Middle frontal gyrus (tissue), 1 donor: ENCODE measurements around the gene POLR1A.

Experiments
- DNase-seq: peaks from one replicate; pipeline ENCODE4 v3.0.0-alpha.2; 2015; ENCODE audit warnings: low spot score; ENCODE audit errors: extremely low spot score

The POLR1A gene

DNA sequence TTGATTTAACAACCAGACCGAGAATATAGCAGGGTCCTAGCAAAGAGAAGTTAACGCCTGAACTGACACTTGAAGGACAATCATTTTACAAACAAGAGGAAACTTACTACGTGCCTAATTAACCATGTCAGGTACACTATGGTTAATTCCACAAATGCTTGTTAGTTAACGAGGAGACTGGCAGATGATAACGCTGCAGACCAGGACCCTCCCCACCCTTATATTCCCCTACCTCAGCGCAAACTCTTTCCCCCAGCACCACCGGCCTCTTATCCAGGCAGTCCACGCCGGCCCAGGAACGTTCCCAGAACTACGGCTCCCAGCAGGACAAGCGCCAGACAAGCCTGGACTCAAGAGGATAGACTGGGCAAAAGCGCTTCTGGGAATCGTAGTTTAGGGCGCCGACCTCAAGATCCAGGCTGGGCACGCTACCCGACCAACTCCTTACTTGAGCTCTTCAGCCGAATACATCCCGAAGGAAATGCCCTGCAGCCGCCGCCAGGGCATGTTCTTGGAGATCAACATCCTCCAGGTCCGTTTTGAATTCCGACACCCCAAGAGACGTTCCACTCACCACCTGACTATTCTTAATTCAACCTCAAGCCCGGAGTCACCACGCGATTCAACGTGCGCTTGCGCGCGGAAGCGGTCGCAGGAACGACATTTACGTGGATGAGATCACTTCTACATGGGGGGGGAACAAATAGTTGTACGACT lies at the start of gene POLR1A:
TSS of gene POLR1A (minus strand) at position 635 of the 717 bp plus-strand sequence. CDS start at position 525, 110 bp downstream.
- peak; percentile 92 for DNase-seq

DNA sequence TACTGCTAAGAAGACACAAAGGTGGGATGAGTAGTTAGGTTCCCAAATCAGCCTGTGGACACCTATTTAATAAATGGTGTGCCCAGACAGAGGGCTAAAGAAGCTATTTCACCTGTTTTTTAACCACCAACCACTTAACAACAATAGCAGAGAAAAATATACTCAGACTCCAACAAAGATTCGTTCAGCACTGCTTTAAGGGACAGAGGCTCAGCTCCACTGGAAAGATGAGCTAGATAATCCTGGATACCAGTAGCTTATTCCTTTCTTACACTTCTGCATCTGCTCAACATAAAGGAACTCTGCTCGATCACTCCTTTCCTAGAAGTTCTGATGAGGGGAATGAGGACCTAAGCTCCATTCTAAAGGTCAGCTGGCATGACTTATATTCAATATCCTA lies 44.8 kb upstream of the POLR1A start:
- DNase-seq, result no peak

DNA sequence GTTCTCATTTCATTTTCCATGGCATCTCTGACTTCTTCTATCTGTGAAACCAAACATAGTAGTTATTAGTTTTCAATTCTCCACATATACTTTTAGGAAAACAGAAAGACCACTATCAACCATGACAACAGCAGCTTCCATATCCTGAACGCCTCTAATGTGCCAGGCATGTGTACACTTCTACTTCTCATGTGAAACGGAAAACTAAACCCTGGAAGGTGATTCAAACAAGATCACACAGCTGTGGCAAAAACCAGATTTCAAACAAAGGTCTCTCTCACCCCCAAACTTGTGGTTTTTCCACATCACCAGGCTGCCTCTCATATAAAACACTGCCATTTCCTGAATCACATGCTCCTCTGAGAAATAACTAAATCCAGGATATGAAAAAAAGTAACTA lies 42.1 kb upstream of the POLR1A start:
- no peak for DNase-seq

DNA sequence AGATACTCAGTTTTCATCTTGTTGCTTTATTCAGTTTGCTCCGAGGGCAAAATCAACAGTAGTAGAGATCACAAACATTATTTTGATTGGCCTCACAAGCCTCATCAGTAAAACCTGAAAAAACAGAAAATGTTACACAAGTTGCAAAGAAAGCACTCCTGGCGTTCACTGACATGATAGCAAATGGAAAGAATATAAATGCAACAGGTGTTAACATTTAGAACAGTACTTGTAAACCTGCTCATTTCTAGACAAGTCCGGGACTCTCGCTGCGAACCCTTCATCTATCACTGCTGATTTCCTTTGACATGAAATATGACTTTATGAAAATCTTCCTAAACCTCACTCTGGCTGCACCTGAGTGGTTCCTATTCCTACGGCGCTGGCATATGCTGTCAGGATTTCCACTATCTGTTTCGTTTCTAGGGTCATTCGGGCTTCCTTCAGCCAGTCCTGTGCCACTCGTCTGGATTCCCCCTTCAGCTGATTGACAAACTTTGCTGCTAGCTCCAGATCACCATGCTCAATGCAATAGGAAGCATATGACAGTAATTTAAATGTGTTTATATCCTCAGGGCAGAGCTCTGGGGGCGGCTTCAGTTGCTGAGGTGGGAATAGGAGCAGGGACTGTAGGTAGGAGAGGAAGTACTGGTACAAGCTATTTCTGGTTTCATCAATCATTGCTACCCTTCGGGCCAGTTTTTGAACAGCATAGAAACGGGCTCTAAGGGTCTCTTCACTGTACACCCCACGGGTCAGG lies 38.4 kb upstream of the POLR1A start:
- DNase-seq, result no peak

DNA sequence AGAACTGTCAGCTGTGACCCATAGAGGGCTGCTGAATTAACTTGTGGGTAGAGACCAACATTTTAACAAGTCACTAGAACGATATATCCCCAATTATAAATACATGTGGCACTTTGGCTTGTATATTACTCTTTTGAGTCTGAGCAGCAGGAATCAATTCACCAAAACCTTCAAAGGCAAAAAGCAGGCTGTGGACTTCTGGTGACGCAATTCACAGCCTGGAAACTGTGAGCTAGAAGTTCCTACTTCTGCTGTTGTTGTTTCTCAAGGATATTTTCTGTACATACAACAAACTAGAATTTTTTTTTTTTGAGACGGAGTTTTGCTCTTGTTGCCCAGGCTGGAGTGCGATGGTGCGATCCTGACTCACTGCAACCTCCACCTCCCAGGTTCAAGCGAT lies 37.6 kb upstream of the POLR1A start:
- no peak for DNase-seq

DNA sequence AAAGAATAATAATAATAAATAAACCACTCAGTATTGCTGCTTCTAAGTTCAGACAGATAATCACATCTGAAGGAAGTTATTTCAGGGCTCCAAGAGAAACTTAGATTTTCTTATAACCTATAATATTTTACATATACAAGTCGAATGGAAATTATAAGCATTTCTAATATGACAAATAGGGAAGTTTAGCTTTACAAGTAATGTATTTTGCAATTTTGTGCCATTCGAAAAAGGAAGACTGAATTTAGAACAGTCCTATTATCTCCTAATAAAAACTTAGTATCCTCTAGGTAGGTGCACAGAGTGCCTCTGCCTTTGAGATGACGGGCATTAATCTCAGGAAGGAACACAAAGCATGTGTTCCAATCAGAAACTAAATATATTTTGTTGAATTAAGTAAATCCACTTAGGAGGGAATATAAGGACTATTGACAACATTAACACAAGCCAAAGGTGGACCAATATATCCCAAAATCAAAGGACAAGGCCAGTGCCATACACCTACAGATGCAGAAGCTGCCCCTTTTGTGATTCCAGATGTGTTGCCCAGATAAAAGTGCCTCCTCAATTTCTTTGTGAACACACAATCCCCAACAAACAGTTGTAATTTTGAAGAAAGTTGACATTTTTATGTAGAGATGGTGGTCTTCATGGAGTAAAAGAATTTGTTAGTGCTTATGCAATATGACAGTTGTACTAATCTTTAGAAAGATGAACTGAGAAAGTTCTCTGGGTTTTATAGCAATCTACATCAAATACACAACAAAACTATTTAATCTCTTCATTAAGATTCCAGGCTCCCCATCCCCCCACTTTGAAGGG lies 37.0 kb upstream of the POLR1A start:
- no peak for DNase-seq

DNA sequence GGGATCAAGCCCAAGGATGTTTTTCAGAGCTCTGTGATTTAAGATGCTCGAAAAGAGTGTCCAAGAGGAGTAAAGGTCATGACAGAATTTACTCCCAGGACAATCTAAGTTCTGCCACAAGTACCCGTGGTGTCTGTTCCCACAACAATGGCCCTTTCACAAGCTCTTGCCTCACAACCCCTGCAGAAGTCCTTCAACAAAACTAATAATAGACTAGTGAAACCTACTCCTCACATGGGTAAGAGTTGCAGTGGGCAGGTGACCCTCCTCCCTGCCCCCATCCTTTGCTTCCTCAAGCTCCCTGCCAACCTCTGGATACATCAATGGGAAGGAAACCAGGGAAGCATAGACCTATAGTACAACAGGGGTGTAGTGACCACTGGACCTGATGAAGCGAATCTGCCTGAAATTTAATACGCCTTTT lies 35.3 kb upstream of the POLR1A start:
- no peak for DNase-seq

DNA sequence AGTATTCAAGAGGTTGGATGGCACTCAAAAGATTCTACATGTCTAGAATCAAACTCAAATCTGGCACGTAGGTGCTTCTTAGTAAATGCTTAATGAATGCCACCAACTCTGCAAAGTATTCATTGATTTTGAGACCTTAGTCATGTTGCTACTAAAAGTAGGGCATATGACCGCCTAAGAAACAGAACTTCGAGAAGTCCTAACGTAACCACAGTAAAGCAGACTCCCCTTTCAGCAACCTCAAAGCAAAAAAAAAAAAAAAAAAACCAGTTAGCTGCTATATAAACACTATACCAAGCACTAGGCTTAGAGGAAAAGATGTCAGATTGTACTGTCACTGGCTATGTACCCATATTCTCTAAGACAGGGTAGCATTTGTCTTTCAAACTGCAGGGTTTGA lies 34.3 kb upstream of the POLR1A start:
- DNase-seq, result no peak

DNA sequence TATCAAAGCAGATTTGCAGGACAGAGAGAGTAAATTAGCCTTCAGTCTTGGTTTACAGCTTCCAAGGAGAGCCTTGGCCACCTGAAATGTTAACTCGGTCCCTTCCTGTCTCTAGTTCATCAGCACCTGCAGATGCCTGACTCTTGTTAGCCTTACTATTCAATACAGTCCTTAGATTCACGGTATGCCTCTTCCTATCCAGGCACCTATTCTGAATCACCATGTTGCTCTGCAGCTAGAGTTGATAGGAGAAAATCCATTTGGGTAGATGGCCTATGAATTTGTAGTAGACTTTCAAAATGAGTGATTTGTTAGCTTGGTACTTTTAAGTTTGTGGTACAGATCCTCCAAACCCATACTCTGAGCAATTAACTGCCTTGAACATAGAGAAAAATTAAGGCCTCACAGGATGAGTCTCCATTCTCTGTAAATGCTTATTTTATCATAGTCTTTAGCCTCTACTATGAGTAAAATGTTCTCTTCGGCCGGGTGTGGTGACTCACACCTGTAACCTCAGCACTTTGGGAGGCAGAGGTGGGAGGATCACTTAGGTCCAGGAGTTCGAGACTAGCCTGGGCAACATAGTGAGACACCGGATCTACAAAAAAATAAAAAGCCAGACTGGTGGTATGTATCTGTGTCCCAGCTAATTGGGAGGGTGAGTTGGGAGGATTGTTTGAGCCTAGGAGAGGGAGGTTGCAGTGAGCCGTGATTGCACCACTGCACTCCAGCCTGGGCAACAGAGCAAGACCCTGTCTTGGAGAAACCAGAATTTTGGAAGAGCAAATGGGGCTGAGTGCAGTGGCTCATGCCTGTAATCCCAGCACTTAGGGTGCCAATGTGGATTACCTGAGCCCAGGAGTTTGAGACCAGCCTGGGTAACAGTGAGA lies 33.3 kb upstream of the POLR1A start:
- DNase-seq, result no peak

DNA sequence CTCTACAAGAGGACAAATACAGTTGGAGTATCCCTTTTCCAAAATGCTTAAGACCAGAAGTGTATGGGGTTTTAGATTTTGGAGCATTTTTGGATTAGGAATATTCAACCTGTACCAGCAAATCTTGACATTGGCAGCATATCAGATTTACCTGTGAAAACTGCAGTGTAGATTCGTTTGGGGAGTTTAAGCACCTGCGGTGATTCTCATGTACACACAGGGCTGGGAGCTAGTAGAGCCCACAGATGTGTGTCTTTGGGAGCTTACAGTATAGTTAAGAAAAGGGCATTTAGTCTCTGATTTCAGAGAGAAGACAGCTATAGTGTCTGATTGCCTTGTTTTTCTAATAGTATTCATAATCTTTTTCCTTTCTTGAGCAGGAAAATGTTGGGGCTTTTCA lies 30.5 kb upstream of the POLR1A start:
- DNase-seq, result no peak

DNA sequence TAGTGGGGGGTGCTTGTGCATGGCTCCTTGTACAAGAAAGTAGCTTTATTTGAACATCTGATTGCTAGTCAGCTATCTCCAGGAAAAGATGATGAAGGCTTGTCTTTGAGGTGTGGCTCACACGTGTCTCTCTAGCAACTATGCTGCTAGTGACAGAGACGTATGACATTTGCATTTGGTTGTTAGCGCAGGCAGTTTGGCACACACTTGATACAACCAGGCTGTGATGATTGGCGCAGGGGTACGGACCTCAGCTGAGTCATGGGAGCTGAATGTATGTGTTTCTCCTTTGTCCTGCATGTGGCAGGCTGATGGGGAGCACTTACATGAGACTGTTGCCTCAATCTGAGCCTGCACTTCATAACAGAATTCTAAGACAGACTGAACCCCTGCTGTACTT lies 30.0 kb upstream of the POLR1A start:
- no peak for DNase-seq

DNA sequence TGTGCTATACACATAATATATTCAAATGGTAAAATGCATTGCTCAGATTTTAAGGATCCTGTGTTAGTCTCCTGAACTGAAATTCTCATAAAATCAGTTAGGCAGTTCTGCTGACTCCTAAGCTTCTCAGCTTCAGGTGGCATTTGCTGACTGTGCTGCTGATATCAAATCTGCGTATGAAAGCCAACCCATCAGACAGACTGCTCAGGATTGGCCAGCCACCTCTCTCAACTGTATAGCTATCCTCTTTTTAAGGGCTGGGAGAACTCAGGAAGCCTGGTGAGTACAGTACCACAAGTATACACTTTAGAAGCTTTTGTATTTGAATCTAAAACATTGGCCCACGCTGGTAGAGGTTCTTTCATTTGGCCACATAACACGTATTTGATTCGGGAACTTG lies 29.0 kb upstream of the POLR1A start:
- no peak for DNase-seq

DNA sequence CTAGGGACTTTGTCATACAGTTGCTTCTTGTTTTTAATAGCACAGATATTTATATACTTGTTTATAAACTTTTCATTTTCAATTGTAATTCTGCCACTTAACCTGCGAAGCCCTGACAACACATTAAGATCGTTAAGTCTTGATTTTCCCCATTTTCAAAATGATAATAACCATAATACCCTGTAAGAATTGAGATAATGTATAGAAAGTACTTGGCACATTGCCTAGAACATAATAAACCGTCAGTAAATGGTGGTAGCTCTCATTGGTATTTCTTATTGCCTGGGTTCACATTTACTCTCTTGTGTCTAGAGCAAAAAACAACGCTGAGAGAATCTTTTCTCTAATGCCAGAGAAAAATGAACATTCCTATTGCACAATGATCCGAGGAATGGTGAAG lies 19.0 kb upstream of the POLR1A start:
- DNase-seq, result no peak

DNA sequence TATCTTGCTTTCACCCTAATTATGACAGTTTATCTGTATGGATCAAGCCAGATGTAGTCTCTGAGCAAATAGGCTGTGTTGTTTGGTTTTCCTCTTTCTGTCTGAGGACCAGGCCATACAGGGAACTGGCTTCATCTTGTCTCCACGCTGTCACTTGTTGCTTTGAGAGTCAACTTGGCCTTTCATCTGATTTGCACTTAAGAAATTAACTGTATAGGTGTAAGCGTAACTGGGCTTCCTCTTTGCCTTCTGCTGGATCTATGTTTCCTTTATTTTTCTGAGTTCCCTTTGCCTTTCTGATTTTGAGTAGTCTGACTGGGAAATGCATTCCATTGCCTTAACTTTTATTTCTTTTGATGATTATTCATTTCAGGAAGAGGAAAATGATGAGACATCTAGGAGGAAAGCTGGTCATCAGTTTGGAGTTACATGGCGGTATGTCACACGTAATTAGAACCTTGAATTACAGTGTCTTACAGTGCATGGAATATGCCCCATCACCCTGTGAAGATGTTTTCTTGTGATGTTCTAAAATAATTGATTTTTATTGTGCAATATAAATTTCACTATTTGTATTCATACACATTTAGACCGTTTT lies 17.7 kb upstream of the POLR1A start:
- DNase-seq, result no peak

DNA sequence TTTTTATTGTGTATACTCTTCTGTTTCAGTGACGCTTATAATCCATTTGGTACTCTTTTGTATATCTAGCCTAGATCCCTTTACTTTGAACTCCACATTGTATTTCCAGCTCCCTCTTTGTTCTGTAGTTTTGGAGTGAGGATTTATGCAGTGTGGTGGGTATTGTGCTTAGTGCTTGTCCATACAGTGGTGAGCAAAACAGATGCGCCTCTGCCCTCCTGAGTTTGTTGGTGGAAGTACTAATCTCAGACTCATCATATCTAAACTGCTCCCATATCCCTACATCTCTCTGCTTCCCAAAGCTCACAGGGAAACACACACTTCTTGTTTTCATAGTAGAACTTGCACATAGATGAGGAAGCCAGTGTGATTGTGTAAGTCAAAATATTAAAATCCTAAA lies 12.4 kb upstream of the POLR1A start:
- DNase-seq, result no peak

DNA sequence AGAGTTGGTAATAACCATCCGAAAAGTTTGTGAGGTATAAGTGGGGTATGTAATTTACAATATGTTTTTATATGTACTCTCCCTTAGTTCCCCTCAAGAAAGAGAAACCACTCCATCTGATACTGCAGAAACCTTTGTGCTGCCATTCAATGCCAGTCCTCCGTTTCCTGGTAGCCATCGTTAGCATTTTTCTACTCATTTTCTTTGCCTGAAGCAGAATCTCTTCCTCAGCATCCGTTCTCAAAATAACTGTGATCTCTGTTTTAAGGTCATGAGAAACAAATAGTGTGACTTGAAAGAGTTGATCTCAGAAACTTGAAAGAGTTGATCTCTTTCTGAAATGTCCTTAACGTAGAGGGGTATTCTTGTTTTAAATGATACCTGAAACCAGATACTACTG lies 1.3 kb upstream of the POLR1A start:
- DNase-seq, result no peak

DNA sequence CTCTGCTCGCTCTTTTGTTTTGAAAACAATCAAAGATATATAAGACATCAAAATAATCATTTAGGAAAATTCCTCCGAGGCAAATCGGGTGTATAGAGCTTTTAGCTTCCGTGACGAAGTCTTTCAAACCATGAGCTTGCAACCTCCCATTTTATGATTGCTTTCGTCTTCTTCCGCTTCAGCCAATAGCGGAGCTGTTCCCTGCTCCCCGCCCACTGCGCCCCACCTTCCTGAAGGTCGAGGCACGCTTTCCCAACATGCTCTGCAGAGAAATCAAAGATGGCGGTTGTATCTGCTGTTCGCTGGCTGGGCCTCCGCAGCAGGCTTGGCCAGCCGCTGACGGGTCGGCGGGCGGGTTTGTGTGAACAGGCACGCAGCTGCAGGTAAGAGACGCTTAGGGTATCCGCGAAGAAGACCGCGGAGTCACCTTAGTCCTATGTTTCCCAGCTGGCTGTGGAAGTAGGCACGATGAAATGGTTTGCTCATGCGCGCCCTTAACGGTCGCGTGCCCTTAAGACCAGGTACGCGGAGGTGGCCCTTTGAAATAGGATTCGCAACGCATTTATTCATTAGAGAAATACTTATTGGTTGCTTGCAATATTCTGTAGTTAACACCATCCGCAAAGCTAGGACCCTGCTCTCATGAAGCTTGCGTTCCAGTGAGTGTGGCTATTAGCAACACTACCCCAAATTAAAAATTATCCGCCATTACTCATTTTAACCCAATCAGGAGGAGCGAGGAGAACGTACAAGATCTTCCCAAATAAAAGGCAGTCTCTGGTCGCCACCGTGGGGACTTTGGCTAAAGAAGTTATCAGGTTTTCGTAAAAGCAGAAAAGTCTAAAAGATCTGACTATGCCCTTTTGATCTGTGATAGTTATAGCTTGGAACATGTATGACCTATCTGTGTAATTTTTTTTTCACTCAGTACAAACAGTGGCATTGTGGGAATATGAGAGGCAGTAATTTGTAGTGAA lies 571 bp upstream of the POLR1A start, which contains the start of gene PTCD3:
TSS of gene PTCD3 (plus strand) at position 267 of the 977 bp plus-strand sequence. CDS start at position 280, 13 bp downstream.
- peak; percentile 90 for DNase-seq

DNA sequence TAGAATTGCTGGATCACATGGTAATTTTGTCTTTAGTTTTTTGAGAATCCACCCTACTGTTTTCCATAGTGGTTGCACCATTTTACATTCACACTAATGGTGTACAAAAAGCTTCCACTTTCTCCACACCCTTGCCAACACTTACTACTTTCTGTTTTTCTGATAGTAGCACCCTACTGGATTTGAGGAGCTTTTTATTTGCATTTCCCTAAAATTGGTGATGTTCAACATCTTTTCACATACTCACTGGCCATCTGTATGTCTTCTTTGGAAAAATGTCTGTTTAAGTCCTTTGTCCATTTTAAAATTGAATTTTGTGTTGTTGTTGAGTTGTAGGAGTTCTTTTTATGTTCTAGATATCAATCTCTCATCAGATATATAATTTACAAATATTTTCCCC lies 3.5 kb downstream of the POLR1A start:
- no peak for DNase-seq

DNA sequence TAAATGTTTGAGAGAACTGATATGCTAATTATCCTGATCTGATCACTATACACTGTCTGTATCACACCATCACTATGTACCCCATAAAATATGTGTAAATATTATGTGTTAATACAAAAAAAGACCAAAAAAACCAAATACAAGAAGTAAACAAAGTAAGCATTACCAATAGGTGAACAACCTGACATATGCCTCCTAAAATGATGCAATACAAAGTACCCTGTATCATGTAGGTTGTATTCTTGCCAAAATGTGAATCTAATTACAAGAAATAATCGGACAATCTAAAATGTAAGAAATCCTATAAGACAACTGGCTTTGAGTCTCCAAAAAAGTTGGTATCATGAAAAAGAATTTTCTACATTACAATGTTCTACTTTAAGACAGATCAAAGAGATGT lies 7.8 kb downstream of the POLR1A start:
- DNase-seq, result no peak
